Stimulated activated CD8-positive, alpha-beta memory T cell treated with anti-CD3 and anti-CD28 coated beads, Interleukin-2, amount 100 ng/mL, for 48 hours (primary cell): ENCODE measurements around the gene GLIPR1L1.
A peak's percentile ranks its signal among the peaks of the same experiment; 100 is the strongest.
"Not testable (repeated sequence)": the region's sequence is repeated elsewhere in the genome, so short reads cannot be mapped to it uniquely, and the experiment has no call there.

Experiments used
- DNase-seq, 2 donors: peaks; one replicate each; pipeline ENCODE4 v3.0.0-alpha.2; 2020; ENCODE audit warnings: low read depth in 2 of 2

GLIPR1L1 gene, protein sequence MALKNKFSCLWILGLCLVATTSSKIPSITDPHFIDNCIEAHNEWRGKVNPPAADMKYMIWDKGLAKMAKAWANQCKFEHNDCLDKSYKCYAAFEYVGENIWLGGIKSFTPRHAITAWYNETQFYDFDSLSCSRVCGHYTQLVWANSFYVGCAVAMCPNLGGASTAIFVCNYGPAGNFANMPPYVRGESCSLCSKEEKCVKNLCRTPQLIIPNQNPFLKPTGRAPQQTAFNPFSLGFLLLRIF

DNA sequence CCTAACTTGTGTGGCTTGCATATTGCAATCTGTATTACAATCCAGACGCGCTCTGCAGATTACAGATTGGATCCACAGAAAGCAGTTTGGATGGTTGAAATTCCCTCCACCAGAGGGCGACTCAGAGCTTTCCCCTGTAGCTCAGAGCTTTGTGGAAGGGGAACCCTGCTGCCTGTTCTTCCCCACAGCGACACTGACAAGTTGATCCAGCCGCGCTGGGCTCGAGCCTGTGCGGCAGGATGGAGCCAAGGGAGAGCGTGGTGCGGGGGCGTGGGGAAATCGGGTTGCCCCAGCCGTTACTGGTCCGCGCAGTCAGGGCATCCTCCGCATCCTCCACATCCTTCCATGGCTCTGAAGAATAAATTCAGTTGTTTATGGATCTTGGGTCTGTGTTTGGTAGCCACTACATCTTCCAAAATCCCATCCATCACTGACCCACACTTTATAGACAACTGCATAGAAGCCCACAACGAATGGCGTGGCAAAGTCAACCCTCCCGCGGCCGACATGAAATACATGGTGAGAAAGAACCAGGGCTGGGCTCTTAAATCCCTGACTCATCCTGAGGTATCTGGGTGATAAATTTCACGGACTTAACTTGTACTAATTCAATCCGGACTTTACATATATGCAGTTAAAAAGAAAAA lies at the start of gene GLIPR1L1:
Gene GLIPR1L1 (plus strand): TSS at position 287 of the 647 bp plus-strand sequence. CDS start 59 bp downstream, at position 346.
- peak; percentile 59 to 72 for DNase-seq

- no peak for DNase-seq
These were observed 45.6 kb upstream of the GLIPR1L1 start for GRCh38 chr12:75288860-75289259.

DNA sequence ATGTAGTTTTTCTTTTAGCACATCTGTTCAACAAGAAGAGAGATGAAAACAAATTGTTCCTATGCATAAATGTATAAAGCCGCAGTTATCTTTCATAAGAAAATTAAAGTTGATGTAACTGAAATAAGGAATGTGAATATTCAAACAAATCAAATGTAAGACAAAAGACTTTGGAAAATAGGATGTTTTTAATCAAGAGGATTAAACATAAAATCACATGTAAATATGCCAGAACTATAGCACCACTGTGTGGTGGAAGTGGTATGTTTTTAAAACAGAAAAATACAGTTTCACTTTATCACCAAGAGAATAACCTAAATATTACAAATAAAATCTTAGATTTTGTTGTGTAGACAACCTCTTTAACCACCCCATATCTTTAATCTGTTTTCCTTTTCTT lies 44.7 kb upstream of the GLIPR1L1 start:
- no peak for DNase-seq

GRCh38 chr12:75291014-75291413 lies 43.5 kb upstream of the GLIPR1L1 start:
- DNase-seq: no peak

- DNase-seq: no peak
These were observed 40.1 kb upstream of the GLIPR1L1 start for GRCh38 chr12:75294336-75294735.

DNA sequence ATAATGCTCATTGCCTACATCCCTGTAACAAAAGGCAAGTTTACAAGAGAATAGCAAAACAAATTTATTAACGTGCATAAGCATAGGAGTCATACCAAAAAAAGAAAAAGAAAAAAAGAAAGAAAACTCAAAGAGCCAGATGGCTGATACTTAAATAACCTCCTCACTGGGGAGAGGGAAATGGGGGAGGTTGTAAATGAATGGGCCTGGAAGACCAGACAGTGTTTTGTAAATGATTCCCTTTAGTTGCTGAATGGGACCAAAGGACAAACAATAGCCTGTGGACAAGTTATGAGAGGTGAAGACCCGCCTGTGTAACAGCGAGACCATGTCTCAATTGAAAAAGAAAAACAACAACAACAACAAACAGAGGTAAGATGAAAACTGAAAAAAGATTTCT lies 39.7 kb upstream of the GLIPR1L1 start:
- DNase-seq: no peak

GRCh38 chr12:75302225-75302624 lies 32.2 kb upstream of the GLIPR1L1 start:
- no peak for DNase-seq

DNA sequence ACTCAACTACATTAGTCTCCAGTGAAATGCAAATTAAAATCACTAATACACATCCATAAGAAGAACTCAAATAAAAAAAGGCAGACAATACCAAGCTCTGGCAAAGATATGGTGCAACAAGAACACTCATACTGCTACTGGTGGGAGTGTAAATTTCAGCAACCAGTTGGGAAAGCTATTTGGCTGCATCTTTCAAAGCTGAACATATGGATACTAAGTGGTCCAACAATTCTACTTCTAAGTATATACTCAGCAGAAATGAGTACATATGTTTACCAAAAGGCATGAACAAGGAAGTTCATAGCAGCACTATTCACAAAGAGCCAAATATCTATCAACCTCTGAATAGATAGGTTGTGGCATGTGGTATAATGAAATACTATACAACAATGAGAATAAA lies 31.7 kb upstream of the GLIPR1L1 start:
- DNase-seq: no peak

- no peak for DNase-seq
These were observed 28.8 kb upstream of the GLIPR1L1 start for GRCh38 chr12:75305412-75306332.

DNA sequence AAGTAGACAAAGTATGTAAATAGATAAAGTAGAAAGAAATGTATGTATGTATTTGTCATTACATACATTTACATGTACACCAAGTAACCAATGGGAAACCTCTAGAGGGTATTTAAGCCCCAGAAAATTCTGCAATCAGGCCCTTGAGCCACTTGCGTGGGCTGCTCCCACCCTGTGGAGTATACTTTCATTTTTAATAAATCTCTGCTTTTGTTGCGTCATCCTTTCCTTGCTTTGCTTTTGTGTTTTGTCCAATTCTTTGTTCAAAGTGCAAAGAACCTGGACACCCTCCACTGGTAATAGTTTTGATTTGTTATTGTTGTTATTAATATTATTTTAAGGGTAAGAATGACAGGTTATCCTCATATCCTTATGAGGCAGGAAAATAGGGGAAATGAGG lies 26.2 kb upstream of the GLIPR1L1 start:
- DNase-seq: no peak

- no peak for DNase-seq
These were observed 23.1 kb upstream of the GLIPR1L1 start for GRCh38 chr12:75311369-75311768.

- no peak for DNase-seq
These were observed 19.0 kb upstream of the GLIPR1L1 start for GRCh38 chr12:75315518-75315917.

DNA sequence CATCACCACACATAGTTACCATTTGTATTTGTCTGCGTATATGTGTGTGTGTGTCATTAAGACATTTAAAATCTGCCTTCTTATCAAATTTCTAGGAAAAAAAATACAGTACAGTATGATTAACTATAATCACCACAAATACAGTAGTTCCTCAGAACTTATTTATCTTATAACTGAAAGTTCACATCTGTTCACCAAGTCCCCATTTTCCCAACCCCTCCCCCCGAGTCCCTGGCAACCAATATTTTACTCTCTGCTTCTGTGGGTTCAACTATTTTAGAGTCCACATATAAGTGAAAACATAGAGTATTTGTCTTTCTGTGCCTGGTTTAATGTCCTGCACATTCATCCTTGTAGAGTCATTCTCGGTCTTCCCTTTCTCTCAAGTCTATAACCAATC lies 16.7 kb upstream of the GLIPR1L1 start:
- no peak for DNase-seq

- DNase-seq: no peak
These were observed 12.0 kb upstream of the GLIPR1L1 start for GRCh38 chr12:75322464-75322863.

GRCh38 chr12:75323663-75324062 lies 10.8 kb upstream of the GLIPR1L1 start:
- DNase-seq: no peak

DNA sequence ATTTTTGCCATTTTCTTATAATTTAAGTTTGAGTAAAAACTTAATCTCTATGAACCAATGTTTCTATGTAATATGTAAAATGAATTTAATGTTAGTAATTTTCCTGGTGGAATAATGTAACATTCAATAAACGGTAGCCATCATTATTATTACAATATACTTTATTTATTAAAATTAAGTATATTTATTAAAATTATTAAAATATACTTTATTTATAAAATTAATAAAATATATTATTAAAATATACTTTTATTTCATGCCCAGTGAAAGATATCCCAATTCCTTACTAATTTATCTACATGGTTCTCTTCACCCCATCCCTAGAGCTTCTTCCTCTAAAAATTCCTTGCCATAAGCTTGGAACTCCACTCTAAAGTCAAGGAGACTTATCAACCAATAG lies 6.8 kb upstream of the GLIPR1L1 start:
- no peak for DNase-seq

- peak; percentile 49 to 54 for DNase-seq
These were observed 4.3 kb upstream of the GLIPR1L1 start, which contains the start of gene CAPS2 for GRCh38 chr12:75329918-75330826. Gene CAPS2, minus strand, starts transcription at chr12:75330324. Its CDS starts 3,826 bp downstream, at chr12:75326498.

- DNase-seq: no peak
These were observed 3.4 kb downstream of the GLIPR1L1 start for GRCh38 chr12:75337905-75338304.

DNA sequence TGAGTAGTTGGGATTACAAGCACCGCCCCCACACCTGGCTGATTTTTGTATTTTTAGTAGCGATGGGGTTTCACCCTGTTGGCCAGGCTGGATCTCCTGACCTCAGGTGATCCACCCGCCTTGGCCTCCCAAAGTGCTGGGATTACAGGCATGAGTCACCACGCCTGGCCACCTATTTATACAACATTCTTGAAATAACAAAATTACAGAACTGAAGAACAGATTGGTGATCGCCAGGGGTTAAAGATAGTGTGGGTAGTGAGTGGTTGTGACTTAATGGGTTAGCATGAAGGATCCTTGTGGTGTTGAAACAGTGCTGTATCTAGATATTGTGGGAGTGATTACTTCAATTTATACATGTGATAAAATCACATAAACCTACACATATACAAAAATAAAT lies 7.4 kb downstream of the GLIPR1L1 start:
- no peak for DNase-seq

DNA sequence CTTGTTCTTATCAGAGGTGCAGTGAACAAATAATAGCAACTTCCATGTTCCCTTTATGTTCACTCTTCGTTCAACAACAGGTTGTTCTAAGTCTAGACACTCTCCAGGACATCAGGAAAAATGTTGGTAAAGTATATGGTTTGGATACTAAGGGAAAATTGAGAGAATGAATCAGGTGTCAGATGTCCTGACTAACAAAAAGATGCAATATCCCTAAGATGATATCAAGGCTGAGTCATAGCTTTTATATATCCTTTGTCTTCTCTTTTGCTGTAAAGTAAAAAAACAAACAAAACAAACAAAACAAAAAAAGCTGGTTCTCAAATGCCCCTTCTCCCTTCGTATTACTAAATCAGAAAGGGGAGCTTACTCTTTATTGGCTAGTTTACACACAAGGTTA lies 11.1 kb downstream of the GLIPR1L1 start:
- no peak for DNase-seq

GRCh38 chr12:75346215-75346614 lies 11.7 kb downstream of the GLIPR1L1 start:
- not testable (repeated sequence) for DNase-seq
